ENCODE results near the gene PDZK1IP1. TPM values are rescaled to one million over a fixed set of nuclear protein-coding genes. Genes with fewer than 3 reads are reported as not detected.

Gene PDZK1IP1
- total and polyA plus RNA-seq, 2 of the 4 experiments (the other 2 are of a cell fraction) = not detected

- in situ Hi-C loops (cut with MboI; ENCODE audit: low sequenced_read_pairs) (no loop called here), dilution Hi-C loops (cut with HindIII; ENCODE audit: low sequenced_read_pairs, unreplicated experiment) (no loop called here), intact Hi-C loops (cut with micrococcal nuclease) (no loop called here)
- ChIA-PET POLR2A (ENCODE audit: unreplicated experiment) (no interaction called here), CTCF (no interaction called here)
- Histone ChIP-seq H3K4me3 (ENCODE audit: insufficient read depth, low read depth, low read length) (no peak overlapping the region), H3K27ac (ENCODE audit: insufficient read depth, low read length) (no peak overlapping the region), H2BK20ac (ENCODE audit: low read depth, low read length) (no peak overlapping the region), H4K20me1 (ENCODE audit: insufficient read depth, low read length) (no peaks in the 10 kb centered on the region), H2AFZ (replicated peaks; ENCODE audit: low read length, poor library complexity) (no peak overlapping the region), H3K4ac (ENCODE audit: low read depth, low read length) (no peak overlapping the region), H3K36me3 (ENCODE audit: control insufficient read depth, insufficient read depth, low read length) (no peaks in the 10 kb centered on the region), H3K79me1 (ENCODE audit: low read depth in 1 of 2, low read length in 2 of 2) (no peaks in the 10 kb centered on the region), H3K14ac (replicated peaks; ENCODE audit: low read depth, low read length) (no peak overlapping the region), H2BK15ac (ENCODE audit: low read depth, low read length) (no peak overlapping the region), H3K56ac (ENCODE audit: extremely low read depth, insufficient read depth, low read length) (no peak overlapping the region), H3K18ac (ENCODE audit: low read depth, low read length) (no peak overlapping the region), H3K9me1 (ENCODE audit: insufficient read depth, low read length) (no peaks in the 10 kb centered on the region), H3K23ac (ENCODE audit: low read depth, low read length) (no peak overlapping the region), H3K4me2 (ENCODE audit: low read depth, low read length) (no peak overlapping the region), H3K9me3 (ENCODE audit: control insufficient read depth, insufficient read depth, low read length) (no peaks in the 10 kb centered on the region), H2BK5ac (ENCODE audit: low read depth, low read length, poor library complexity, severe bottlenecking) (no peak overlapping the region), H4K8ac (ENCODE audit: low read depth in 2 of 2, low read length in 2 of 2) (no peak overlapping the region), H2AK5ac (ENCODE audit: low read depth, low read length) (no peak overlapping the region), H3K4me1 (ENCODE audit: control insufficient read depth, insufficient read depth, low read length) (no peaks in the 10 kb centered on the region), H4K91ac (ENCODE audit: insufficient read depth, low read depth, low read length) (no peak overlapping the region), H3K9ac (ENCODE audit: low read depth, low read length) (no peak overlapping the region), H3K27me3 (ENCODE audit: control insufficient read depth, insufficient read depth, low read length) (peaks cover 11% of the 10 kb centered on the region), H2AK9ac (replicated peaks; ENCODE audit: low read depth, low read length, poor library complexity) (no peak overlapping the region), H2BK120ac (ENCODE audit: low read depth, low read length) (no peak overlapping the region), H4K5ac (ENCODE audit: low read depth, low read length) (no peak overlapping the region)
- DNase-seq = no peak
- TF ChIP-seq ELK1 (IDR thresholded peaks at IDR 0.05; ENCODE audit: borderline replicate concordance, low read depth, low read length) = no peak
- BruUV-seq (replicated peaks) = no TSS peak
- no peak for ATAC-seq (ENCODE audit: low read depth)
- 73% methylated on average over 5 of the region's 11 CpGs; no CpG with 5 or more reads in 1 of the 2 experiments for WGBS, 2 experiments (ENCODE audit: extremely low coverage in 2 of 2, insufficient read length in 1 of 2)
These were observed 23.6 kb upstream of the PDZK1IP1 start for GRCh38 chr1:47213230-47213963.
